Right renal cortex interstitium (tissue), 3 donors: ENCODE data around the gene RTL1. TPM values are rescaled to one million over a fixed set of nuclear protein-coding genes. Genes with fewer than 3 reads are reported as not detected.

Experiments used
- DNase-seq, 3 donors: peaks; one replicate each; pipeline ENCODE4 v3.0.0-alpha.2; 2013; ENCODE audit warnings: low read depth in 3 of 3, low spot score in 2 of 3
- polyA plus RNA-seq, 3 donors: library from polyadenylated mRNA; unstranded; fragments of 120-200 nt; gene quantifications; one replicate each; pipeline ENCODE4 v1.2.1, GENCODE V29; 2013; ENCODE audit not compliant: insufficient read length in 3 of 3

The RTL1 gene
- polyA plus RNA-seq, 3 donors, result 0.04 TPM; not detected in 2

DNA sequence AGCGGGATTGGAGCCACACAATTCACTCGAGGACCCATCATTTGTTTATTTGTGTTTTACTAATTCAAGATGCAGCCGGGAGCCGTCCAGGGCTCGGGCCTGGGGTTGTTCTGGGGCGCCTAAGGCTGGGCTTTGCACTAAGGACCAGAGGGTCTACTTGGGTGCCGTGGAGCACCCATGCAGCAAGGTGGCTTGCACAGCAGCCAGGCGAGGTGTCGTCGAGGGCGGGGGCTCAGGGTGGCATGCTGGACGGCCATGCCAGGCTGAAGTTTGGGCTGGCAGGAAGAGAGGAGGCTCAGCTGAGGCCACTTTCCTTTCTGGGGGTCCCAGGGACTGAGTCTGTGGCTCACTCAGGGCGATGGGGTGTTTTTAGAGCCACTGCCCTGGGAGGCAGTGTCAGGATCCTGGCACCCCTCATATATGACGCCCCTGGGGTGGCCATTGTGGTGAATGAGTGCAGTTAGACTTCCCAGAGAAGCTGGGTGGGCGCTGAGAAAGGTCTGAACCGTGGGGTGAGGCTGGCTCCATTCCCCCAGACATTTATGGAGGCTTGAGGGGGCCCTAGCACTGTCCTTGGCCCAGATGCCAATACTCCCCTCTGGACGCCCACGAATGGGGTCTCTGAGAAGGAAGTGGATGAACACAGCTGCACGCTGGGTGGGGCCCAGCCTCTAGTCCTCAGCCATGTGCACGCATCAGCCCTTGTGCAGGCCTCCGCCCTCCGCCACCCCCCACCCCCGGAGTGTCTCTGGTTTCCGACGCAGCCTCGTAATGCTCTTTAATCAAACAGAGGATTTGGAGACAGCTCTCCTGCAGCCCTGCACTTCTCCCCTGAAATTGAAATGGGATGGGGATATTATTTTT is 66.3 kb downstream of the RTL1 start:
- no peak for DNase-seq

GRCh38 chr14:100836311-100836805 is 67.2 kb downstream of the RTL1 start:
- no peak for DNase-seq

GRCh38 chr14:100835548-100836310 is 67.8 kb downstream of the RTL1 start:
- no peak for DNase-seq

DNA sequence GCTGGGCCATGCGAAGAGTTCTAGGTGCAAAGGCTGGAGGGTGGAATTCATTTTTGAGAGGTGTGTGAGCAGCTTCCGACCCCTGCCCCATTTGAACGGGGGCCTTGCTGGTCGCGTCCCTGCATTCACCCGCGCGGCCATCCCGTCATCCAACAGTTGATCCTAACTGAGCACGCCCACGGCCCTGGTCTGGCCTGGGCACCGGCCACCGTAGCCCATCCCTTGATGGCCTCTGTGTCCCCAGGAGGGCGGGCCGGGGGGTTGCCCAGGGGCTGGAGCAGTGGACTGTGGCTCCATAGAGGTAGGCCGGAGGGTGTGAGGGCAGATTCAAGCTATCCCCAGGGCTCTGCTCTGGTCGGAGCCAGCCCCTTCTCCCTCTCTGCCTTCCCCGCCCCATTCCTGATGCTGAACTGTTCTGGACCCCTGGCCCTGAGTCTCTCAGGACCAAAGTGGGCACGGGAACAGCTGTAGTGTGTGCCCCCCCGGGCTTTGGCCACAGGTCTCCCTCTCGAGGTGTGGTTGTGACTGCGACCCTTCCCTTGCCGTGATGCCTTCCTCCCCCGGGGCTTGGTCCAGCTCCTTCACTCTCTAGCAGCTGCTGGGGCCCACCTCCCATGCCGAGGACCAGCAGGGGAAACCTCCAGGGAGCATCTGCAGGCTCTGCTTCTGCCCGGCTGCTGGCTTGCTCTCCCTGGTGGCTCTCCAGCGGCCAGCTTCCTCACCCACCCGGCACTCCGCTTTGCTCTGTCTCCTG is 68.6 kb downstream of the RTL1 start:
- no peak for DNase-seq

DNA sequence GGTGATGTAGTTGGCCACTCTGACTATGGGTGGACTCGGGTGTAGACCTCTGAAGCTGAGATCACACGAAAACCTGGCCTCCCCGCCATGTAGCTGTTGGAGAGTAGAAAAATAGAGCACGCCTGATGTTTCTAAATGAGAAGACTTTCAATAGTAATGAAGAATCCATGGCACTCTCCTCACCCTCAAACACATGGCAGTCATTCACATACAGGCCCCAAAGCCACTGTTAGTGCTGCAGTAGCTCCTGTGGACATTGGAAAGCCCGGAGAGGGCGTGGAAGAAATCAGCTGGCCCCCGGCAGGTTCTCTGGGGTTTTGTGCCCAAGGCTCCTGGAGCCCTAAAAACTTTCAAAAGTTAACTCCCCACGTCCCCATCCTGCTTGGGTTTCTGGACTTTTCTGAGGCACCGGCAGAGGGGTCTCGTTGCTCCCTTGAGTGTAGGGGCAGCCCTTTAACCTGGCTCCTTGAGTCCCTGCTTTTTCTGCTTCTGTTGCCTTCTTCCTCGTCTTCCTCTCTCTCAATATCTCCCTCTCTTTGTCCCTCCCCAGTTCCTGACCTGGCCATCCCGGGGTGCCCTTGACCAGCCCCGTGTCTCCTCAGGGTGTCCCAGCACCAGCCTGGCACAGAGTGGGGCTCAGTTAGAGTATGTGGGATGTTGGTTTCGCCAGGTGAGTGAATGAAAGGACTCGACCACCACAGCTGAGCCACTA is 69.3 kb downstream of the RTL1 start:
- no peak for DNase-seq

DNA sequence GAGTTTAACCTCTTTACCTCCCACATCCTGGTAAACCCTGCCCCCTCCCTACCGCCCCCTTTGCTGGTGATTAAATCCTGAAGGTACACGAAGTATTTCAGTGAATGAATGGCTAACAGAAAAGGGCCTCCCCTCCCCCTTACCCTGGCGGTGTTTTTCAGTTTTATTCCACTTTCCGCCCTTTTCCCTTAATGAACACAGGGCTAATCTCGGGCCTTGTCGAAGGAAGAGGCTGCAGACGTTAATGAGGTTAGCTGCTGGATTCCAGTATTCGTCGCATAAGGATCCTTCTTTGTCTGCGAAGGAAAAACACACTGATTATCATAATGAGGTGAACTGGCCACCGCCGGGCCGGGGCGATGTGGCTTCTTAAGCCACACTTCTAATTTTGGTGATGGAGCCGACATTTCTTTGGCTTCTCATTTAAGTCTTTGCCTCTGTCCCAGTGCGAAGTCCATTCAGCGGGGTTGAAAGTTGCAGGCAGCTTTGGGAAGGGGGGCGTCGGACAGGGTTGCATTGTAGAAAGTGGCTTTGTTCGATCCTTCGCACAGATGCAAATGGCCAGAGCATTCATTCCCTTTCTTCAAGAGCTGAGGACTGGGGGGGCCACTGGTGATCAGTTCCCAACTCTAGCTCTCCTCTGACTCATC is 71.1 kb downstream of the RTL1 start:
- DNase-seq, result no peak

DNA sequence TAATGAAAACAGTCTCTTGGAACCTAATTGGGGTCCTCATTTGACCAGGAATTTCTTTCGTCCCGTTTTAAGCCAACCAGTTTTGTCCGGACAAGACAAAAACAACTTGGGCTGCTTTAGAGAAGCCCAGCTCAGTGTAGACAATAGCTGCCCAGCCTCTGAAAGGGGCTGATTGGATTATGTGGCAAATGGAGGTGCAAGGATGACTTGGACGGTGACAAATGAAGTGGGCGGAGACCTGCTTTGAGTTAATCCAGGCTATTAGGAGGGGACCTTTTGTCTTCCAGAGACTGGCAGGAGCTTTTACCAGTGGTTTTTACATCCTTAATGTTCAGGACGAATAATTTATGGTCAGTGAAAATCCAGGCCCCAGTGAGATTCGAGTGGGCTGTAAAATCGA is 72.8 kb downstream of the RTL1 start:
- DNase-seq, result no peak

Other genes with a start within 250 kb of the RTL1 start
- 1 to 10 TPM; 2.7 to 6.1 (median 4.4) TPM for gene DLK1, start 176.8 kb downstream of the RTL1 start, polyA plus RNA-seq
- gene MEG3, start 77.6 kb downstream of the RTL1 start, polyA plus RNA-seq, result 10 to 100 TPM; 44.0 to 64.3 (median 62.0) TPM